Activated T-helper 1 cell treated with anti-CD3 and anti-CD28 coated beads, Interleukin-12 subunit alpha, Interleukin-12 subunit beta, Interleukin-2, Interleukin-4 antibody, amounts not matched to agents 30 ng/mL and 10 ng/mL and 1 ng/mL, durations not matched to agents 14 hours and 24 hours and 36 hours (primary cell): ENCODE data around the gene FAM184A. TPM values are rescaled to one million over a fixed set of nuclear protein-coding genes. Genes with fewer than 3 reads are reported as not detected.

Experiments
- DNase-seq: peaks from one replicate; pipeline ENCODE4 v3.0.0; 2021; ENCODE audit warnings: low spot score
- H3K27ac Mint-ChIP-seq: one replicate; pipeline ENCODE4 v1.8.0; 2021; ENCODE audit warnings: mild to moderate bottlenecking, mixed read lengths
- H3K27me3 Mint-ChIP-seq: one replicate; pipeline ENCODE4 v1.8.0; 2022; ENCODE audit warnings: mild to moderate bottlenecking, moderate library complexity, mixed read lengths; ENCODE audit not compliant: insufficient read depth
- H3K36me3 Mint-ChIP-seq: one replicate; pipeline ENCODE4 v1.8.0; 2021; ENCODE audit warnings: low read depth, mixed read lengths
- H3K4me1 Mint-ChIP-seq: one replicate; pipeline ENCODE4 v1.8.0; 2021; ENCODE audit warnings: low read depth, mixed read lengths
- H3K4me3 Mint-ChIP-seq: one replicate; pipeline ENCODE4 v1.8.0; 2021; ENCODE audit warnings: mild to moderate bottlenecking, moderate library complexity, mixed read lengths
- H3K9me3 Mint-ChIP-seq: one replicate; pipeline ENCODE4 v1.8.0; 2021; ENCODE audit warnings: mixed read lengths
- intact Hi-C: fragments of 100-400 bp; cut with micrococcal nuclease; formaldehyde crosslinking; loops from one replicate; pipeline ENCODE4 v1.15.1; 2024
- total RNA-seq: library from RNA; stranded (reverse); gene quantifications from 2 replicates; pipeline ENCODE4 v1.2.3, GENCODE V29; 2022

FAM184A gene
- total RNA-seq, 1 donor from 2014 or later: 9.4 TPM

GRCh38 chr6:118923035-118923434, 155.4 kb downstream of the FAM184A start:
- Mint-ChIP-seq H3K36me3 (peaks cover 53% of the 10 kb centered on the region), H3K4me3 (no peak overlapping the region)
- intact Hi-C loops: no loop called here

GRCh38 chr6:118921084-118921483, 157.4 kb downstream of the FAM184A start:
- Mint-ChIP-seq H3K9me3 (no peaks in the 10 kb centered on the region), H3K27ac (no peak overlapping the region), H3K4me1 (peaks cover 8% of the 10 kb centered on the region), H3K27me3 (no peaks in the 10 kb centered on the region), H3K36me3 (peaks cover 45% of the 10 kb centered on the region), H3K4me3 (no peak overlapping the region)
- intact Hi-C loops: no loop called here
- DNase-seq: no peak

More at GRCh38 chr6:118923035-118923434, 155.4 kb downstream of the FAM184A start:
- DNase-seq: no peak
- H3K27ac Mint-ChIP-seq: no peak overlapping the region
- H3K9me3 Mint-ChIP-seq: no peaks in the 10 kb centered on the region
- H3K4me1 Mint-ChIP-seq: peaks cover 10% of the 10 kb centered on the region
- no peaks in the 10 kb centered on the region for H3K27me3 Mint-ChIP-seq

- intact Hi-C loops: no loop called here
- Mint-ChIP-seq H3K27ac (no peak overlapping the region), H3K9me3 (no peaks in the 10 kb centered on the region), H3K36me3 (peaks cover 54% of the 10 kb centered on the region), H3K4me3 (no peak overlapping the region), H3K27me3 (no peaks in the 10 kb centered on the region), H3K4me1 (no peaks in the 10 kb centered on the region)
- DNase-seq: no peak
Measured at GRCh38 chr6:118918329-118918725, 160.1 kb downstream of the FAM184A start.

- H3K9me3 Mint-ChIP-seq: no peaks in the 10 kb centered on the region
- H3K27ac Mint-ChIP-seq: no peak overlapping the region
- H3K4me3 Mint-ChIP-seq: no peak overlapping the region
- no peaks in the 10 kb centered on the region for H3K27me3 Mint-ChIP-seq
- DNase-seq: no peak
- intact Hi-C loops: no loop called here
- H3K36me3 Mint-ChIP-seq: peaks cover 57% of the 10 kb centered on the region
- H3K4me1 Mint-ChIP-seq: no peaks in the 10 kb centered on the region
Measured at GRCh38 chr6:118917546-118918328, 160.7 kb downstream of the FAM184A start.

GRCh38 chr6:118914598-118914997, 163.9 kb downstream of the FAM184A start:
- Mint-ChIP-seq H3K4me1 (no peaks in the 10 kb centered on the region), H3K27ac (no peak overlapping the region), H3K36me3 (peaks cover 55% of the 10 kb centered on the region), H3K27me3 (no peaks in the 10 kb centered on the region), H3K9me3 (no peaks in the 10 kb centered on the region), H3K4me3 (no peak overlapping the region)
- intact Hi-C loops: no loop called here
- no peak for DNase-seq

- Mint-ChIP-seq H3K4me1 (no peaks in the 10 kb centered on the region), H3K27ac (no peak overlapping the region), H3K9me3 (no peaks in the 10 kb centered on the region), H3K27me3 (no peaks in the 10 kb centered on the region), H3K36me3 (peaks cover 51% of the 10 kb centered on the region), H3K4me3 (no peak overlapping the region)
- no peak for DNase-seq
- intact Hi-C loops: no loop called here
Measured at GRCh38 chr6:118913161-118913560, 165.3 kb downstream of the FAM184A start.

- no peak overlapping the region for H3K4me3 Mint-ChIP-seq
- peaks cover 54% of the 10 kb centered on the region for H3K36me3 Mint-ChIP-seq
- intact Hi-C loops: no loop called here
- no peak for DNase-seq
- H3K27me3 Mint-ChIP-seq: no peaks in the 10 kb centered on the region
- H3K9me3 Mint-ChIP-seq: no peaks in the 10 kb centered on the region
- no peaks in the 10 kb centered on the region for H3K4me1 Mint-ChIP-seq
- H3K27ac Mint-ChIP-seq: no peak overlapping the region
Measured at GRCh38 chr6:118912646-118913045, 165.8 kb downstream of the FAM184A start.

Other genes starting within 250 kb of the FAM184A start
- gene ASF1A, start 184.5 kb downstream of the FAM184A start, total RNA-seq: 36.0 and 42.9 TPM in 2 replicates
- gene MCM9, start 143.5 kb downstream of the FAM184A start, total RNA-seq: 19.8 and 24.4 TPM in 2 replicates